ENCODE data around the gene GALNT14.

DNA sequence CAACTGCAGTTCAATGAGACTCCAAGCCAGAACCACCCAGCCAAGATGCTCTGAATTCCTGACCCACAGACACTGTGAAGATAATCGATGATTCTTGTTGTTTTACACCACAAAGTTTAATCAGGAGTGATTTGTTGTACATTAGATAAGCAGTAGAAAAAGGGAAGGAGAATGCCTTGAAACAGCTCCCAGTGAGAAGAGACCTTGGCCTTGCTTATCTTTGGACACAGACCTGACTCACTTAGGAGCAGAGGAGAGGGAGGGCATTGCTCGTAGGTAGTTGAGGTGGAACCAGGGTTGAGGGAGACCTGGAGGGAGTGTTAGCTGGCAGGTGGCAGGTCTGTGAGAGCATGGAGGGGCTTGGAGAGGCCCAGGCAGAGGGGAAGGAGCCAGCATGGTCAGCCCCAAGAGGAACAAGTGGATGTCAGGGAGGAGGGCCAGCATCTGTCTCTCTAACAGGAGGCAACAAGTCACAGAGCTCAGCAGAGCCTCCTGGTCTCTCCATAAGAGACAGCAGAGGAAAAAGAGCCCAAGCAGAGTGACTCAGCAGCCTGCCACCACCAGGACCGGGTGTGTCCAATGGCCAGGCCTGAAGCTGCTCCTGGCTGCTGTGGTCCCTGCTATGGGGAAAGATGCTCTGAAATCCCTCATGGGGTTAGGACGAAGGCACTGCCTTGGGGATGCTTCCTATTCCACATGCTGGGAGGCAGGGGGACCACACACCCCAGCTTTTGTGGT, 169.4 kb downstream of the GALNT14 start:
- TF ChIP-seq ZNF8 (CRISPR knock-in tag; IDR thresholded peaks at IDR 0.05) (no peak), PPARA (CRISPR knock-in tag; IDR thresholded peaks at IDR 0.05; ENCODE audit: borderline replicate concordance) (no peak), CSDC2 (CRISPR knock-in tag; IDR thresholded peaks at IDR 0.05) (no peak), ZNF565 (CRISPR knock-in tag; conservative IDR thresholded peaks at IDR 0.05; ENCODE audit: low read depth) (no peak), GLIS3 (CRISPR knock-in tag; IDR thresholded peaks at IDR 0.05) (no peak), ARNTL (CRISPR knock-in tag; IDR thresholded peaks at IDR 0.05; ENCODE audit: borderline replicate concordance, low read depth) (no peak)
- TF ChIP-seq, protein P1, sequence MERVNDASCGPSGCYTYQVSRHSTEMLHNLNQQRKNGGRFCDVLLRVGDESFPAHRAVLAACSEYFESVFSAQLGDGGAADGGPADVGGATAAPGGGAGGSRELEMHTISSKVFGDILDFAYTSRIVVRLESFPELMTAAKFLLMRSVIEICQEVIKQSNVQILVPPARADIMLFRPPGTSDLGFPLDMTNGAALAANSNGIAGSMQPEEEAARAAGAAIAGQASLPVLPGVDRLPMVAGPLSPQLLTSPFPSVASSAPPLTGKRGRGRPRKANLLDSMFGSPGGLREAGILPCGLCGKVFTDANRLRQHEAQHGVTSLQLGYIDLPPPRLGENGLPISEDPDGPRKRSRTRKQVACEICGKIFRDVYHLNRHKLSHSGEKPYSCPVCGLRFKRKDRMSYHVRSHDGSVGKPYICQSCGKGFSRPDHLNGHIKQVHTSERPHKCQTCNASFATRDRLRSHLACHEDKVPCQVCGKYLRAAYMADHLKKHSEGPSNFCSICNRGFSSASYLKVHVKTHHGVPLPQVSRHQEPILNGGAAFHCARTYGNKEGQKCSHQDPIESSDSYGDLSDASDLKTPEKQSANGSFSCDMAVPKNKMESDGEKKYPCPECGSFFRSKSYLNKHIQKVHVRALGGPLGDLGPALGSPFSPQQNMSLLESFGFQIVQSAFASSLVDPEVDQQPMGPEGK (CRISPR knock-in tag; IDR thresholded peaks at IDR 0.05; ENCODE audit: borderline replicate concordance): no peak
